NCI-H2171 treated with DMSO at 0.1 percent for 48 hours (cell line): ENCODE data around the gene LHPP.

Experiments
- DNase-seq: peaks from one replicate; lab custom pipeline; 2025; lab: John Stamatoyannopoulos, UW

The LHPP gene

GRCh38 chr10:124521429-124521871 is 59.8 kb downstream of the LHPP start:
- DNase-seq = no peak

- DNase-seq = no peak
Observed at GRCh38 chr10:124522131-124522932, 60.7 kb downstream of the LHPP start.

- no peak for DNase-seq
Observed at GRCh38 chr10:124522933-124523871, 61.6 kb downstream of the LHPP start.

- no peak for DNase-seq
Observed at GRCh38 chr10:124523901-124524300, 62.3 kb downstream of the LHPP start.

GRCh38 chr10:124524991-124525653 is 63.5 kb downstream of the LHPP start:
- no peak for DNase-seq

GRCh38 chr10:124525751-124526600 is 64.4 kb downstream of the LHPP start:
- DNase-seq = no peak

- no peak for DNase-seq
Observed at GRCh38 chr10:124526621-124527267, 65.1 kb downstream of the LHPP start.

- DNase-seq = no peak
Observed at GRCh38 chr10:124527874-124528395, 66.3 kb downstream of the LHPP start.

GRCh38 chr10:124529661-124530214 is 68.1 kb downstream of the LHPP start:
- DNase-seq = no peak

- DNase-seq = peak; percentile 59
Observed at GRCh38 chr10:124530215-124530665, 68.6 kb downstream of the LHPP start.

GRCh38 chr10:124530816-124531215 is 69.2 kb downstream of the LHPP start:
- no peak for DNase-seq

- DNase-seq = no peak
Observed at GRCh38 chr10:124532106-124532641, 70.6 kb downstream of the LHPP start.

GRCh38 chr10:124532788-124533187 is 71.2 kb downstream of the LHPP start:
- DNase-seq = no peak

- DNase-seq = no peak
Observed at GRCh38 chr10:124533266-124533665, 71.6 kb downstream of the LHPP start.

- no peak for DNase-seq
Observed at GRCh38 chr10:124534231-124534798, 72.7 kb downstream of the LHPP start.

- DNase-seq = no peak
Observed at GRCh38 chr10:124534826-124535601, 73.4 kb downstream of the LHPP start.

- no peak for DNase-seq
Observed at GRCh38 chr10:124535731-124536495, 74.3 kb downstream of the LHPP start.

GRCh38 chr10:124536496-124537050 is 75.0 kb downstream of the LHPP start:
- no peak for DNase-seq
